ENCODE measurements around the gene MTHFR.

Gene MTHFR

GRCh38 chr1:11788549-11789053 lies 17.2 kb downstream of the MTHFR start:
- no peak overlapping the region for H3K4me3 ChIP-seq (ENCODE audit: low read depth, low read length)
- no peak for TF ChIP-seq CTCF (IDR thresholded peaks at IDR 0.05; ENCODE audit: low read depth, low read length)

- no peak for TF ChIP-seq CTCF (IDR thresholded peaks at IDR 0.05; ENCODE audit: low read depth, low read length)
- no peak overlapping the region for H3K4me3 ChIP-seq (ENCODE audit: low read depth, low read length)
These were observed 17.8 kb downstream of the MTHFR start for GRCh38 chr1:11787804-11788436.

GRCh38 chr1:11787251-11787803 lies 18.4 kb downstream of the MTHFR start:
- TF ChIP-seq CTCF (IDR thresholded peaks at IDR 0.05; ENCODE audit: low read depth, low read length) = no peak
- no peak overlapping the region for H3K4me3 ChIP-seq (ENCODE audit: low read depth, low read length)

GRCh38 chr1:11786168-11786567 lies 19.6 kb downstream of the MTHFR start:
- H3K4me3 ChIP-seq (ENCODE audit: low read depth, low read length) = no peak overlapping the region
- TF ChIP-seq CTCF (IDR thresholded peaks at IDR 0.05; ENCODE audit: low read depth, low read length) = no peak

- peak; percentile 91 for TF ChIP-seq CTCF (IDR thresholded peaks at IDR 0.05; ENCODE audit: low read depth, low read length)
- 0 out of 2 replicates have a peak overlapping the region, but pooled peaks have one; percentile 16 for H3K4me3 ChIP-seq (ENCODE audit: low read depth, low read length)
These were observed 20.6 kb downstream of the MTHFR start for GRCh38 chr1:11784993-11785769.

GRCh38 chr1:11784256-11784992 lies 21.3 kb downstream of the MTHFR start:
- H3K4me3 ChIP-seq (ENCODE audit: low read depth, low read length) = no peak overlapping the region

More at GRCh38 chr1:11784256-11784992, 21.3 kb downstream of the MTHFR start:
- no peak for TF ChIP-seq CTCF (IDR thresholded peaks at IDR 0.05; ENCODE audit: low read depth, low read length)
